Measurements from ENCODE around the gene CTNNAL1. TPM values are rescaled to one million over a fixed set of nuclear protein-coding genes. Genes with fewer than 3 reads are reported as not detected.

CTNNAL1 gene
- total and polyA plus RNA-seq, 9 of the 15 experiments (the other 6 are each of a cell fraction or from before 2014, with no cell fraction given), result 23.2 to 78.0 (median 46.7) TPM

DNA sequence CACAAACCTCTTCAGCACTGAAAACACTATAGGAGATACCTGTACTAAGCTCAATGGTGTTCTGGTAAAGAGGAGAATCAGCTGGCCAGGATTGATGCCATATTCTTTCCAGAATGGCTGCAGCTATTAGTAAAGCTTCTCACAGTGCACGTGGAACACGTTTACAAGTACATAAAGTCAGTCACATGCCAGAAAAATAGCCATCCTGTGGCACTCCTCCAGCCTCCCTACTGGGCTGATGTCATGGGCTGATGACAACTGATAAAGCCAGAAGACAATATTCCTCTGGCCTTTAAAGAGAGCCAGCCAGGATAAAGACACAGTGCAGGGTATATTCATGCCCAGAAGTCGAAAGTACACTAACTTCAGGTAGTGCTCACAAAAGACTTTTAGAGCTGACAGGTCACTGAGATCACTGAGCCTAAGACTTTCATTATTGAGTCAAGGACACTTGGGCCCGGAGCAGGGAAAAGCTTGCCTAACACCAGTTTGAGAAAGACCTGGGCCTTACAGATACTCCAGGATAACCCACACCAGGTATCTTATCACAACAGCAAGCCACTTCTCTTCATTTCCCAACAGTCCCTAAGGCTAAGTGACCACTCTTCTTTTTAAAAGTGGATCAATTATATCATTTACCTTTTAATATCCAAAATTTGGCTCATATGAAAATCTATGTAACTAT is 49.7 kb downstream of the CTNNAL1 start (continued):
- TF ChIP-seq, protein P1, sequence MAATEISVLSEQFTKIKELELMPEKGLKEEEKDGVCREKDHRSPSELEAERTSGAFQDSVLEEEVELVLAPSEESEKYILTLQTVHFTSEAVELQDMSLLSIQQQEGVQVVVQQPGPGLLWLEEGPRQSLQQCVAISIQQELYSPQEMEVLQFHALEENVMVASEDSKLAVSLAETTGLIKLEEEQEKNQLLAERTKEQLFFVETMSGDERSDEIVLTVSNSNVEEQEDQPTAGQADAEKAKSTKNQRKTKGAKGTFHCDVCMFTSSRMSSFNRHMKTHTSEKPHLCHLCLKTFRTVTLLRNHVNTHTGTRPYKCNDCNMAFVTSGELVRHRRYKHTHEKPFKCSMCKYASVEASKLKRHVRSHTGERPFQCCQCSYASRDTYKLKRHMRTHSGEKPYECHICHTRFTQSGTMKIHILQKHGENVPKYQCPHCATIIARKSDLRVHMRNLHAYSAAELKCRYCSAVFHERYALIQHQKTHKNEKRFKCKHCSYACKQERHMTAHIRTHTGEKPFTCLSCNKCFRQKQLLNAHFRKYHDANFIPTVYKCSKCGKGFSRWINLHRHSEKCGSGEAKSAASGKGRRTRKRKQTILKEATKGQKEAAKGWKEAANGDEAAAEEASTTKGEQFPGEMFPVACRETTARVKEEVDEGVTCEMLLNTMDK (IDR thresholded peaks at IDR 0.05; ENCODE audit: borderline replicate concordance, insufficient read depth, low read depth, low read length, poor library complexity, severe bottlenecking), result no peak
- TF ChIP-seq ZNF76 (CRISPR knock-in tag; IDR thresholded peaks at IDR 0.05; ENCODE audit: borderline replicate concordance) (no peak), SETDB1 (IDR thresholded peaks at IDR 0.05; ENCODE audit: low read length) (no peak), XRCC5 (IDR thresholded peaks at IDR 0.05; ENCODE audit: low read depth, low read length) (no peak), JUNB (CRISPR knock-in tag; conservative IDR thresholded peaks at IDR 0.05) (no peak), JUND (IDR thresholded peaks at IDR 0.05; ENCODE audit: borderline replicate concordance, low read depth, low read length) (peak; percentile 90), JUND (tag; IDR thresholded peaks at IDR 0.05; ENCODE audit: borderline replicate concordance, low read depth, low read length) (peak; percentile 93; the same call in 2 of the 3 replicates), HDGF (IDR thresholded peaks at IDR 0.05) (no peak), PYGO2 (tag; IDR thresholded peaks at IDR 0.05) (no peak), NCOA2 (IDR thresholded peaks at IDR 0.05; ENCODE audit: partially characterized antibody in 2 of 2) (no peak), ZNF165 (CRISPR knock-in tag; IDR thresholded peaks at IDR 0.05; ENCODE audit: borderline replicate concordance) (no peak), ZNF561 (CRISPR knock-in tag; conservative IDR thresholded peaks at IDR 0.05) (no peak), SAFB2 (IDR thresholded peaks at IDR 0.05; ENCODE audit: borderline replicate concordance, low read depth, low read length, severe bottlenecking) (no peak), EGR1 (conservative IDR thresholded peaks at IDR 0.05) (no peak), NR2F6 (CRISPR knock-in tag; IDR thresholded peaks at IDR 0.05) (no peak), BRD9 (IDR thresholded peaks at IDR 0.05; ENCODE audit: low read depth, partially characterized antibody) (no peak), KLF13 (tag; IDR thresholded peaks at IDR 0.05; ENCODE audit: borderline replicate concordance, low read depth) (no peak), ZNF175 (CRISPR knock-in tag; IDR thresholded peaks at IDR 0.05; ENCODE audit: low read depth) (no peak), HCFC1 (IDR thresholded peaks at IDR 0.05; ENCODE audit: low read depth, low read length) (no peak), ZBED1 (IDR thresholded peaks at IDR 0.05) (no peak), RFX5 (IDR thresholded peaks at IDR 0.05; ENCODE audit: low read depth, low read length) (no peak), RUNX1 (IDR thresholded peaks at IDR 0.05; ENCODE audit: low read depth) (no peak), CBX1 (IDR thresholded peaks at IDR 0.05; ENCODE audit: low read depth) (no peak), SOX6 (IDR thresholded peaks at IDR 0.05) (peak; percentile 55; the same call in 1 of the 2 replicates), BACH1 (tag; IDR thresholded peaks at IDR 0.05) (0 out of 2 replicates have a peak, but pooled peaks have one; percentile 29), ZBTB17 (CRISPR knock-in tag; IDR thresholded peaks at IDR 0.05) (no peak), NFE2 (IDR thresholded peaks at IDR 0.05; ENCODE audit: low read depth) (no peak), MIER1 (IDR thresholded peaks at IDR 0.05; ENCODE audit: low read depth) (no peak), BHLHE40 (IDR thresholded peaks at IDR 0.05; ENCODE audit: low read length) (peak; percentile 89), SLC30A9 (CRISPR knock-in tag; IDR thresholded peaks at IDR 0.05) (no peak), ZKSCAN1 (IDR thresholded peaks at IDR 0.05; ENCODE audit: low read depth, low read length) (no peak), ZFP1 (CRISPR knock-in tag; IDR thresholded peaks at IDR 0.05) (no peak)
